CD4-positive, alpha-beta T cell (primary cell): ENCODE data around the gene LPP. TPM values are rescaled to one million over a fixed set of nuclear protein-coding genes. Genes with fewer than 3 reads are reported as not detected.

ENCODE experiments used
- ATAC-seq: fragments of 200-7000 bp; cut with Tn5 transposase; one replicate; pipeline ENCODE4 v1.10.0; 2022; ENCODE audit warnings: mild to moderate bottlenecking; ENCODE audit not compliant: poor library complexity
- CTCF ChIA-PET: fragments of 350-600 bp; sonication (Branson Sonifier 250); formaldehyde crosslinking; loops from one replicate; lab custom pipeline; 2021; ENCODE audit warnings: antibody characterized with exemption, inconsistent platforms; lab: Charles Lee
- POLR2A ChIA-PET: fragments of 350-600 bp; sonication (Branson Sonifier 250); formaldehyde crosslinking; loops from one replicate; lab custom pipeline; 2021; ENCODE audit warnings: antibody characterized with exemption, inconsistent platforms; lab: Charles Lee
- DNase-seq, 14 experiments: peaks; one replicate each; pipeline ENCODE4 v3.0.0-alpha.2; 2013 to 2020; ENCODE audit warnings: mixed read lengths in 2 of 14
- H3K27ac ChIP-seq, 2 donors: one replicate each; pipeline versions ENCODE4 v1.5.1 to v1.7.0; 2013; ENCODE audit warnings: low read length in 2 of 2, low read depth in 1 of 2, mild to moderate bottlenecking in 1 of 2
- H3K27me3 ChIP-seq, 2 experiments: 1 replicate in 1 of 2; 2 replicates in 1 of 2; pipeline versions ENCODE4 v1.6.1 to v1.7.0; 2013; ENCODE audit warnings: low read length in 2 of 2, control low read depth in 1 of 2, mild to moderate bottlenecking in 1 of 2, moderate library complexity in 1 of 2; ENCODE audit not compliant: insufficient read depth in 2 of 2, control insufficient read depth in 1 of 2
- H3K36me3 ChIP-seq: one replicate; pipeline ENCODE4 v1.6.1; 2013; ENCODE audit warnings: low read length, control low read depth; ENCODE audit not compliant: insufficient read depth
- H3K4me1 ChIP-seq: one replicate; pipeline ENCODE4 v1.6.1; 2013; ENCODE audit warnings: low read length, control low read depth; ENCODE audit not compliant: insufficient read depth
- H3K4me3 ChIP-seq: one replicate; pipeline ENCODE4 v1.5.1; 2013; ENCODE audit warnings: mild to moderate bottlenecking, low read length, moderate library complexity
- H3K9me3 ChIP-seq, 2 experiments: 1 replicate in 1 of 2; 2 replicates in 1 of 2; pipeline versions ENCODE4 v1.6.1 to v1.7.0; 2013; ENCODE audit warnings: low read length in 2 of 2, mild to moderate bottlenecking in 2 of 2, control low read depth in 1 of 2, moderate library complexity in 1 of 2; ENCODE audit not compliant: control insufficient read depth in 1 of 2, insufficient read depth in 1 of 2
- H3K27ac Mint-ChIP-seq: one replicate; pipeline ENCODE4 v1.8.0; 2020; ENCODE audit warnings: mixed read lengths
- H3K27me3 Mint-ChIP-seq: one replicate; pipeline ENCODE4 v1.8.0; 2021; ENCODE audit warnings: mixed read lengths
- H3K36me3 Mint-ChIP-seq: one replicate; pipeline ENCODE4 v1.8.0; 2021; ENCODE audit warnings: low read depth, mixed read lengths
- H3K4me1 Mint-ChIP-seq: one replicate; pipeline ENCODE4 v1.8.0; 2021; ENCODE audit warnings: low read depth, mixed read lengths
- H3K4me3 Mint-ChIP-seq: one replicate; pipeline ENCODE4 v1.8.0; 2020; ENCODE audit warnings: mild to moderate bottlenecking, mixed read lengths
- H3K9me3 Mint-ChIP-seq: one replicate; pipeline ENCODE4 v1.8.0; 2020; ENCODE audit warnings: mixed read lengths
- CTCF ChIP-seq: fragments of 200-600 bp; IDR thresholded peaks from one replicate; pipeline ENCODE4 v1.8.0; 2022; ENCODE audit warnings: antibody characterized with exemption, mild to moderate bottlenecking
- intact Hi-C, 2 experiments: fragments of 100-400 bp; cut with DNase I in 1 of 2; cut with micrococcal nuclease in 1 of 2; formaldehyde crosslinking; loops; one replicate each; pipeline versions ENCODE4 v1.15.1 to v1.9.0; 2023 to 2025; cut with DNase I, micrococcal nuclease
- total RNA-seq, 174 experiments: library from RNA in 2 of 174; stranded (reverse) in 2 of 174; gene quantifications; one replicate each; pipeline ENCODE4 v1.2.3 and lab custom pipeline; 2021 to 2026

The LPP gene
- total RNA-seq, 2 experiments from 2014 or later = 45.6 to 45.9 TPM

GRCh38 chr3:188832961-188833721, 679.2 kb downstream of the LPP start:
- no peak for TF ChIP-seq CTCF
- Histone ChIP-seq H3K27ac (no peak overlapping the region), H3K4me1 (peaks cover 9% of the 10 kb centered on the region), H3K36me3 (no peaks in the 10 kb centered on the region), H3K9me3 (no peaks in the 10 kb centered on the region), H3K4me3 (no peak overlapping the region), H3K27me3 (no peaks in the 10 kb centered on the region)
- no peaks in the 10 kb centered on the region for H3K36me3 Mint-ChIP-seq
- no peaks in the 10 kb centered on the region for H3K9me3 Mint-ChIP-seq
- intact Hi-C loops = loop anchor here in 1 of 2 experiments (5.0 kb wide), 2 partner anchors 314 to 1091 kb away; no protein-coding TSS in a partner anchor
- no peaks in the 10 kb centered on the region for H3K27me3 Mint-ChIP-seq
- no peak overlapping the region for H3K27ac Mint-ChIP-seq
- ChIA-PET CTCF (no interaction called here), POLR2A (no interaction called here)
- DNase-seq (no peak), ATAC-seq (no peak)
- H3K4me3 Mint-ChIP-seq = no peak overlapping the region
- H3K4me1 Mint-ChIP-seq = peaks cover 20% of the 10 kb centered on the region

- peaks cover 20% of the 10 kb centered on the region for H3K4me1 Mint-ChIP-seq
- no peak overlapping the region for H3K4me3 Mint-ChIP-seq
- Histone ChIP-seq H3K4me3 (no peak overlapping the region), H3K36me3 (no peaks in the 10 kb centered on the region), H3K9me3 (no peaks in the 10 kb centered on the region), H3K4me1 (peaks cover 9% of the 10 kb centered on the region), H3K27me3 (no peaks in the 10 kb centered on the region), H3K27ac (no peak overlapping the region)
- intact Hi-C loops = loop anchor here in 1 of 2 experiments (5.0 kb wide), 2 partner anchors 313 to 1092 kb away; no protein-coding TSS in a partner anchor
- no peaks in the 10 kb centered on the region for H3K36me3 Mint-ChIP-seq
- ATAC-seq (peak; percentile 39), DNase-seq (peak in 7 of 14 experiments; percentile 0 to 56 (median 26))
- ChIA-PET POLR2A (no interaction called here), CTCF (no interaction called here)
- H3K9me3 Mint-ChIP-seq = no peaks in the 10 kb centered on the region
- no peak for TF ChIP-seq CTCF
- H3K27ac Mint-ChIP-seq = no peak overlapping the region
- H3K27me3 Mint-ChIP-seq = no peaks in the 10 kb centered on the region
Observed at GRCh38 chr3:188834349-188834748, 680.4 kb downstream of the LPP start.

GRCh38 chr3:188839187-188839695, 685.3 kb downstream of the LPP start:
- H3K4me1 Mint-ChIP-seq = peaks cover 7% of the 10 kb centered on the region
- CTCF ChIA-PET = no interaction called here
- H3K27ac ChIP-seq = no peak overlapping the region
- H3K27me3 ChIP-seq = no peaks in the 10 kb centered on the region
- ATAC-seq (no peak), DNase-seq (no peak)
- no peaks in the 10 kb centered on the region for H3K36me3 ChIP-seq
- H3K36me3 Mint-ChIP-seq = no peaks in the 10 kb centered on the region
- no peak overlapping the region for H3K27ac Mint-ChIP-seq
- TF ChIP-seq CTCF = no peak
- no peaks in the 10 kb centered on the region for H3K27me3 Mint-ChIP-seq
- H3K9me3 Mint-ChIP-seq = no peaks in the 10 kb centered on the region
- H3K4me3 ChIP-seq = no peak overlapping the region
- POLR2A ChIA-PET = interaction anchor here (0.7 kb wide), 1 partner anchor 1265 kb away, joined by 3 read pairs; no protein-coding TSS in a partner anchor
- H3K4me1 ChIP-seq = peaks cover 5% of the 10 kb centered on the region
- H3K4me3 Mint-ChIP-seq = no peak overlapping the region
- H3K9me3 ChIP-seq = no peaks in the 10 kb centered on the region
- intact Hi-C loops = no loop called here
